Measurements from ENCODE around the gene ADGRV1.
"Not testable (repeated sequence)": the region's sequence is repeated elsewhere in the genome, so short reads cannot be mapped to it uniquely, and the experiment has no call there.

Gene ADGRV1

GRCh38 chr5:90921418-90921973, 362.9 kb downstream of the ADGRV1 start:
- DNase-seq = no peak

- DNase-seq = not testable (repeated sequence)
Measured at GRCh38 chr5:90924222-90924621, 365.6 kb downstream of the ADGRV1 start.

DNA sequence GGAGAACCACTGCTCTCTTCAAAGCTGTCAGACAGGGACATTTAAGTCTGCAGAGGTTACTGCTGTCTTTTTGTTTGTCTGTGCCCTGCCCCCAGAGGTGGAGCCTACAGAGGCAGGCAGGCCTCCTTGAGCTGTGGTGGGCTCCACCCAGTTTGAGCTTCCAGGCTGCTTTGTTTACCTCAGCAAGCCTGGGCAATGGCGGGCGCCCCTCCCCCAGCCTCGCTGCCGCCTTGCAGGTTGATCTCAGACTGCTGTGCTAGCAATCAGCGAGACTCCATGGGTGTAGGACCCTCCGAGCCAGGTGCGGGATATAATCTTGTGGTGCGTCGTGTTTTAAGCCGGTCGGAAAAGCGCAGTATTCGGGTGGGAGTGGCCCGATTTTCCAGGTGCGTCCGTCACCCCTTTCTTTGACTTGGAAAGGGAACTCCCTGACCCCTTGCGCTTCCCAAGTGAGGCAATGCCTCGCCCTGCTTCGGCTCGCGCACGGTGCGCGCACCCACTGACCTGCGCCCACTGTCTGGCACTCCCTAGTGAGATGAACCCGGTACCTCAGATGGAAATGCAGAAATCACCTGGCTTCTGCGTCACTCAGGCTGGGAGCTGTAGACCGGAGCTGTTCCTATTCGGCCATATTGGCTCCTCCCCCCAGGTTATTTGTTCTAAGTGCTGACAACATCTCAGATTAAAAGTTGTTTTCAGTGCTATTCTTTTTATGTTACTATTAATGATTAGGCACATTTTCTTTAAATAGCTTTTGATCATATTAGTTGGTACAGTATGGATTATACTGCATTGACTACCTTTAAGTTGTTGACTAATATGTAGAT, 370.6 kb downstream of the ADGRV1 start:
- DNase-seq = not testable (repeated sequence)

- no peak for DNase-seq
Measured at GRCh38 chr5:90930062-90930461, 371.5 kb downstream of the ADGRV1 start.

DNA sequence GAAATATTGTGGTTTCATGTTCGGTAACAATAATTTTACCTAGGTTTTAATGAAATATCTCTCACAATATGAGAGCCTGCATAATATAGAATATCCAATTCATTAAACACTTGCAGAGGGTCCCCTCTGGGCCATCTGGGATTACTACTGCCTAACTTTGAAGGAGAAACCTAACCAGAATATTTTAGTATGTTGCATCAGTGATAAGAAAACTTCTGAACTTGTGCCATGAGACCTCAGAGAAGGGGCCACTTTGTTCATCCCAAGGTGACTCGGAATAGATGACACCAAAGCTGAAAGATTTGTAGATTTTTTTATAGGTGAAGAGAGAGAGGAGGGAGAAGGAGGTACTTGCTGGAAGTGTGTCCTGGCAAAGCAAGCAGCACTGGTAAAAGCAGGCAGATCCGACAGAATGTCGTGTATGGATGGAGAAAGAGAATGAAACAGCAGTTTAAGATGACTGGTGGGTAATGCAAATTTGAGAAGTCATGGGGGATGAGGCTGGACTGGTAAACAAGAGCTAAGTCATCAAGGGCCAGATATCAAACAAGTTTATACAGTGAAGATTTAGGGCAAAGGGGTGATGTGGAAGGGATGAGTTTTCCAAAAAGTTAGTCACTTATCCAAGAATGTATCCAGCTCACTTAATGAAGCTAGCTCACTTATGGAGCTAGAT, 372.3 kb downstream of the ADGRV1 start:
- DNase-seq = no peak

DNA sequence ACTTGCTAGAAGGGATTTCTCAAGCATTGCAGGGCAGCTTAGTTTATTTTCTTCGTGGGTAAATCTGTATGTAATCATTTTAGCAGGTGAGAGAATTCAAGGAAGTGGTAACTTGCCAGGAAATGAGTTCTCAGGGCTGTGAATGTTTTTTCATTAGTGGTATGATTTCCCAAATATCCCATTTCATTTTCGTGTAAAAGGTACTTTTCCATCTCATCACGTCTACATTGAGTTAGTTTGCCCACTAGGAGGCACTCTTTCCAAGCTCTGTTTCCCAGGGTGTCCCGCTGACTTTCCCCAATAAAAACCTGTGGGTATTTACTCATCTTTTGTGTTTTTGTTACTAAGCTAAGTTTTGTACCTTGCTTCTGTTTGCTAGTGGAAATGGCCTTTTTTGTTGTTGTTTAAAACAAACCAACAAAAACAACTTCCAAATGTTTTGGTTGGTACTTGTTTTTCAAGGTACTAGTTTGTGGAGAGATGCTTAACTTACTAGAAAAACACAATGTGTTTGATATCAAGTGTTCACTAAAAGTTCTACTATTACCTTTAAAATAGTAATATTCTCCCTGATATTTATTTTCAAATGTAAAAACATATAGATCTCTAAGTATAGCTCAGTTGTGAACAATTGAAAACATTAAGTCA, 373.6 kb downstream of the ADGRV1 start:
- peak; percentile 35 for DNase-seq

DNA sequence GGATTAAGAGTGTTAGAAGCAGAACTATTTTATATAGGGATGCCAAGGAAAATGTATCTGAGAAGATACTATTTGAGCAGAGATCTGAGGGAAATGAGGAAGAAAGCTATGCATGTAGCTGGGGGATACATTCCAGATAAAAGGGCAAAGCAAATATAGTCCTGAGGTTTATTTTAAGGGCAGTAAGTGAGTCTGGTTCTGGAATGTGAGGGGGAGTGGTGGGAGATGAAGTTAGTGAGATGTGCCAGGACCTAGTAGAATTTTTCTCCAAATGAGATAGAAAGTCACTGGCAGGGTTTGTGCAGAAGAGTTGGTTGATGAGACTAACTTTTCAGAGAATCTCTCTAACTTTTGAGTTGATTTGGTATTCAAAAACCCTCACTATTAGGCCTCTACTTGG, 374.7 kb downstream of the ADGRV1 start:
- DNase-seq = no peak

DNA sequence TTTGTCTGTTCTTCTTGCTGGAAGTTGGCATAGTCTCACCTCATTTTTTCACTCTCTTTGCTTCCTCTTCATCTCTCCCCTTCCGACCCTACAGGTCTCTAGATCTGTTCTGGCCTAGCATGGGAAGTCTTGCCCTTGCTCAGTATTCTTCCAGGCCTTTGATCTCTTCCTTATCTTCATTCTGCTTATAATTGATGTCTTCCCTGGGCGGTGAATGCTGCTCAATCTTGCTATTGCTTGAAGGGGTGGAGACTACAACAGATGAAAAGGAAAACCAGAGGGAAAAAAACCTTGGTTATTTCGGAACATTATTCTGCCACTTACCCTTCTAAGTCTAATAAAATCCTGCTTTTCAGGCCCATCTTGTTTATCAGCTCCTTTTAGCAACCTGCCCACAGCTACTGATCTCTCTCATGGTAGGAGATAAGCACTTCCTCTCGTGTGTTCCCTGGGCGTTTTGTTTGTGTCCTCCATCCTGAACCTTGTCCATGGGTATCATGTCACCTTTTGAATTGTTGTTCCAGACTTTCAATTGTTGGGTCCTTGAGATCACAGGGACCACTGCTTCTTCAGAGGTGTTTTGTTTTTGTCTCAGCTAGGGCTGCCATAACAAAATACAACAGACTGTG, 375.6 kb downstream of the ADGRV1 start:
- no peak for DNase-seq

GRCh38 chr5:90934738-90935137, 376.1 kb downstream of the ADGRV1 start:
- DNase-seq = no peak

DNA sequence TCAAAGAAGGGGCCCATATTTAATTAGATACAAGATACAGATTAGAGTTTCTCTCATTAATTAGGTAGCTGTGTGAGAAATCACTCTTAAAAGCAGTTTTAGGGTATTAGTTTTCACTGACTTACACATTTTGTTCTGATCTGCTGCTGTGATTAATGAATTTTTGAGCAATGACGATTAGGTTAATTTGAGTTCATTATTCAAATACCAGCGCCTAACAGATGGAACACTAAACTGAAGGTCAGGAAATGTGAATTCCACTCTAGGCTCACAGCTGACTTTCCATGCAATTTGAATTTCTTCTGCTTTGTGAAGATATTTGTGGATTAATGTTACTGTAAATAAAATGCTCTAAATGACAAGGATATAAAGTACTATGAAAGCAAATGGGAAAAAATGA, 380.6 kb downstream of the ADGRV1 start:
- DNase-seq = no peak

GRCh38 chr5:90940227-90940995, 381.8 kb downstream of the ADGRV1 start:
- peak; percentile 42 for DNase-seq

DNA sequence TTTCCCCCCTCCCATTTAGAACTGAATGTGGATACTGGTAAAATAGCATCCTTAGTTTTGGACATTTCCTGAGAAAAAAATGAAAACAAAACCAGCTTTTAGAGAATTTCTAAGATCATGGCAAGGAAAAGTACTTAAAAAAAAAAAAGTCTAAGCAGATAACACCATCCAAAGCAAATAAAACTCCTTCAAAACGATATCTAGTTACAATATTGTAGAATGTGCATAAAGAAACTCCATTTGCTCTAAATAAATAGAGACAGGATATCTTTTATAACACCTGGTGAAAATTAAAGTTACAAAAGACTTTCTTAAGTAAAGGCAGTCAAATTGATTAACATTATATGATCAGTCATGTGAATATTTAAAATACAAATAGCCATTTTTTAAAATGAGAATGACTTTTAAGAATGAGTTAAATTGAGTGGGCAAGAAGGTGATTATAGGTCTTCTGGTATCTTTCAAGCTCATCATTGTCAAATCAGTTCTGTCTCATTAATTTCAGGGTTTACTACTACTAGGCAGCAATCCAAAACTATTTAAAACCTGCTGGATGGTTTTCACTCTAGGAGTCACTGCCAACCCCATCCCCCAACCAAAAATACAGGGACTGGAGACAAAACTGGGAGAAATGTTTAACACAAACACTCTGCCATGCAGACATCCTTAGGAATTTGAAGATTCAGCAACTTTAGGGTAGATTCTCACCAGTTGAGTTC, 382.6 kb downstream of the ADGRV1 start:
- no peak for DNase-seq

GRCh38 chr5:90944116-90944515, 385.5 kb downstream of the ADGRV1 start:
- DNase-seq = no peak

- DNase-seq = no peak
Measured at GRCh38 chr5:90947667-90948066, 389.1 kb downstream of the ADGRV1 start.

- no peak for DNase-seq
Measured at GRCh38 chr5:90948969-90949368, 390.4 kb downstream of the ADGRV1 start.

- DNase-seq = no peak
Measured at GRCh38 chr5:90949469-90950358, 391.1 kb downstream of the ADGRV1 start.

- no peak for DNase-seq
Measured at GRCh38 chr5:90955001-90955635, 396.5 kb downstream of the ADGRV1 start.

GRCh38 chr5:90956511-90957097, 398.0 kb downstream of the ADGRV1 start:
- no peak for DNase-seq

GRCh38 chr5:90957906-90958305, 399.3 kb downstream of the ADGRV1 start:
- no peak for DNase-seq

DNA sequence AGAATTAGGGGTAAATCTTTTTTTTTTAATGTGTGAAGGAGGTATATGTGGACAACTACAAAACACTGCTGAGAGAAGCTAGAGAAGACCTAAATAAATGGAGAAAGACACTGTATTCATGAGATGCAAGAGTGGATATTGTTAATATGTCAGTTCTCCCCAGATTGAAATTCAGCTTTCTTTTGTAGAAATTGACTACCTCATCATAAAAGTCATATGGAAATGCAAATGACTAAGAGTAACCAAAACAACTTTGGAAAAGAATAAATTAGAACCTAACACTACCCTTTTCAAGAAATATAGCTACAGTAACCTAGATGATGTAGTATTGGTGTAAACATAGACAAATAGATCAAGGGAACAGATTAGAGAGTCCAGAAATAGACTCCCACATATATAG, 400.7 kb downstream of the ADGRV1 start:
- DNase-seq = no peak
